Osteoblast (primary cell): ENCODE data around the gene SH3BP5L. TPM values are rescaled to one million over a fixed set of nuclear protein-coding genes. Genes with fewer than 3 reads are reported as not detected.

Experiments used
- DNase-seq: peaks from one replicate; pipeline ENCODE4 v3.0.0; 2011; ENCODE audit warnings: low spot score, mixed read lengths; ENCODE audit not compliant: insufficient read length; ENCODE audit errors: missing footprints
- H2AFZ ChIP-seq: 2 replicates; pipeline ENCODE4 v1.6.0; 2011; ENCODE audit warnings: mild to moderate bottlenecking, low read length
- H3K27ac ChIP-seq: 2 replicates; pipeline ENCODE4 v1.5.1; 2011; ENCODE audit warnings: mild to moderate bottlenecking, low read depth, low read length, moderate library complexity
- H3K27me3 ChIP-seq: 2 replicates; pipeline ENCODE4 v1.6.0; 2012; ENCODE audit warnings: mild to moderate bottlenecking, control low read depth, inconsistent platforms, low read length, moderate library complexity; ENCODE audit not compliant: insufficient read depth
- H3K36me3 ChIP-seq: 2 replicates; pipeline ENCODE4 v1.5.1; 2011; ENCODE audit warnings: mild to moderate bottlenecking, low read length, control low read depth, moderate library complexity; ENCODE audit not compliant: insufficient read depth
- H3K4me1 ChIP-seq: 2 replicates; pipeline ENCODE4 v1.5.1; 2011; ENCODE audit warnings: mild to moderate bottlenecking, low read length, control low read depth, moderate library complexity; ENCODE audit not compliant: insufficient read depth
- H3K4me2 ChIP-seq: 2 replicates; pipeline ENCODE4 v1.6.0; 2011; ENCODE audit warnings: mild to moderate bottlenecking, low read length; ENCODE audit not compliant: insufficient read depth
- H3K4me3 ChIP-seq: fragments of 200-600 bp; sonication (generic); 3 replicates; pipeline ENCODE4 v1.5.1; 2012; ENCODE audit warnings: mild to moderate bottlenecking, low read length, inconsistent platforms; ENCODE audit not compliant: insufficient read depth
- H3K79me2 ChIP-seq: 2 replicates; pipeline ENCODE4 v1.6.0; 2012; ENCODE audit warnings: mild to moderate bottlenecking, low read length, control low read depth, inconsistent platforms; ENCODE audit not compliant: insufficient read depth
- H3K9me3 ChIP-seq: 2 replicates; pipeline ENCODE4 v1.5.1; 2011; ENCODE audit warnings: low read depth, low read length, control low read depth
- H4K20me1 ChIP-seq: 2 replicates; pipeline ENCODE4 v1.6.0; 2012; ENCODE audit warnings: mild to moderate bottlenecking, low read length, control low read depth; ENCODE audit not compliant: insufficient read depth
- CTCF ChIP-seq: IDR thresholded peaks from 2 replicates; pipeline ENCODE4 v1.5.1; 2011; ENCODE audit warnings: mild to moderate bottlenecking, low read depth, low read length, moderate library complexity; ENCODE audit errors: extremely low read depth
- total RNA-seq: library from RNA; depleted of rRNA; stranded (reverse); fragments of >200 nt; gene quantifications from 2 replicates; pipeline ENCODE4 v1.2.3, GENCODE V29; 2012

SH3BP5L gene
- total RNA-seq, 1 donor = 25.3 TPM

- no peaks in the 10 kb centered on the region for H3K9me3 ChIP-seq
- H3K79me2 ChIP-seq = peaks cover 14% of the 10 kb centered on the region
- DNase-seq = no peak
- H4K20me1 ChIP-seq = no peaks in the 10 kb centered on the region
- no peak overlapping the region for H3K27ac ChIP-seq
- peaks cover 3% of the 10 kb centered on the region for H3K4me1 ChIP-seq
- no peak overlapping the region for H2AFZ ChIP-seq
- no peaks in the 10 kb centered on the region for H3K27me3 ChIP-seq
- H3K4me3 ChIP-seq = no peak overlapping the region
- H3K36me3 ChIP-seq = peaks cover 54% of the 10 kb centered on the region
- TF ChIP-seq CTCF = no peak
- H3K4me2 ChIP-seq = no peak overlapping the region
Observed at GRCh38 chr1:248848602-248849001, 22.9 kb upstream of the SH3BP5L start.

GRCh38 chr1:248847956-248848561 lies 22.3 kb upstream of the SH3BP5L start:
- no peak overlapping the region for H3K27ac ChIP-seq
- no peaks in the 10 kb centered on the region for H3K27me3 ChIP-seq
- no peaks in the 10 kb centered on the region for H4K20me1 ChIP-seq
- no peaks in the 10 kb centered on the region for H3K9me3 ChIP-seq
- no peak overlapping the region for H3K4me3 ChIP-seq
- no peak for DNase-seq
- TF ChIP-seq CTCF = no peak
- H3K36me3 ChIP-seq = peaks cover 49% of the 10 kb centered on the region
- peaks cover 3% of the 10 kb centered on the region for H3K4me1 ChIP-seq
- H3K4me2 ChIP-seq = no peak overlapping the region
- H2AFZ ChIP-seq = no peak overlapping the region
- H3K79me2 ChIP-seq = peaks cover 18% of the 10 kb centered on the region

DNA sequence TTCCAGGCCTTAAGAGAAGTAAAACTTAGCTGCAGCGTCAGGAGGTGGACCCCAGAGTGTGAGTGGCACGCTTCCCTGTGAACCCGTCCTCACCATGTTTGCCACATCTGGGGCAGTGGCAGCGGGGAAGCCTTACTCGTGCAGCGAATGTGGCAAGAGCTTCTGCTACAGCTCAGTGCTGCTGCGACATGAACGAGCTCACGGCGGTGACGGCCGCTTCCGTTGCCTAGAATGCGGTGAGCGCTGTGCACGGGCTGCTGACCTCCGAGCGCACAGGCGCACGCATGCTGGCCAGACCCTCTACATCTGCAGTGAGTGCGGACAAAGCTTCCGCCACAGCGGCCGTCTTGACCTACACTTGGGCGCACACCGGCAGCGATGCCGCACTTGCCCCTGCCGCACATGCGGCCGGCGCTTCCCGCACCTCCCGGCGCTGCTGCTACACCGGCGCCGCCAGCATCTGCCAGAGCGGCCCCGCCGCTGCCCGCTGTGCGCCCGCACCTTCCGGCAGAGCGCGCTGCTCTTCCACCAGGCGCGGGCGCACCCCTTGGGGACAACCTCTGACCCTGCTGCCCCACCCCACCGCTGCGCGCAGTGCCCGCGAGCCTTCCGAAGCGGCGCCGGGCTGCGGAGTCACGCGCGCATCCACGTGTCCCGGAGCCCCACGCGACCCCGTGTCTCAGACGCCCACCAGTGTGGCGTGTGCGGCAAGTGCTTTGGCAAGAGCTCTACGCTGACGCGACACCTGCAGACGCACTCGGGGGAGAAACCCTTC lies 21.7 kb upstream of the SH3BP5L start:
- H3K4me2 ChIP-seq = no peak overlapping the region
- H3K79me2 ChIP-seq = peaks cover 25% of the 10 kb centered on the region
- H3K36me3 ChIP-seq = peaks cover 49% of the 10 kb centered on the region
- H4K20me1 ChIP-seq = no peaks in the 10 kb centered on the region
- no peaks in the 10 kb centered on the region for H3K27me3 ChIP-seq
- H3K4me1 ChIP-seq = peaks cover 6% of the 10 kb centered on the region
- no peak overlapping the region for H3K27ac ChIP-seq
- no peak overlapping the region for H2AFZ ChIP-seq
- TF ChIP-seq CTCF = no peak
- DNase-seq = peak; percentile 58
- no peaks in the 10 kb centered on the region for H3K9me3 ChIP-seq
- no peak overlapping the region for H3K4me3 ChIP-seq

- Histone ChIP-seq H3K4me1 (peaks cover 26% of the 10 kb centered on the region), H3K27me3 (no peaks in the 10 kb centered on the region), H3K4me3 (no peak overlapping the region), H4K20me1 (no peaks in the 10 kb centered on the region), H3K4me2 (no peak overlapping the region), H2AFZ (no peak overlapping the region), H3K36me3 (peaks cover 41% of the 10 kb centered on the region), H3K27ac (no peak overlapping the region), H3K9me3 (no peaks in the 10 kb centered on the region), H3K79me2 (peaks cover 34% of the 10 kb centered on the region)
- DNase-seq = peak; percentile 73
- TF ChIP-seq CTCF = no peak
Observed at GRCh38 chr1:248844526-248844925, 18.8 kb upstream of the SH3BP5L start.
